ENCODE measurements around the gene MAPK1.

- no peak for TF ChIP-seq POLR2A (IDR thresholded peaks at IDR 0.05)
- no peak for TF ChIP-seq CTCF (IDR thresholded peaks at IDR 0.05)
These were observed 6.2 kb upstream of the MAPK1 start for GRCh38 chr22:21873619-21874018.
